HepG2 (cell line): Measurements from ENCODE around the gene CMTM1. TPM values are rescaled to one million over a fixed set of nuclear protein-coding genes. Genes with fewer than 3 reads are reported as not detected.

ENCODE experiments used
- ATAC-seq: fragments of 200-7000 bp; cut with Tn5 transposase; 3 replicates; pipeline ENCODE4 v1.9.1; 2020; ENCODE audit warnings: mild to moderate bottlenecking, moderate library complexity
- BruUV-seq: library from RNA; stranded (reverse); fragments of 400-500 nt; replicated peaks from 2 replicates; lab custom pipeline; 2021; lab: Mats Ljungman, UMichigan
- CTCF ChIA-PET: fragments of 300-600 bp; formaldehyde crosslinking; extraction: SDS; loops from one replicate; lab custom pipeline; 2021; ENCODE audit warnings: low total read pairs, inconsistent platforms, low intra/inter-chr PET ratio; lab: Yijun Ruan, JAX
- POLR2A ChIA-PET: fragments of 350-600 bp; sonication (Branson Sonifier 250); formaldehyde crosslinking; loops from one replicate; lab custom pipeline; 2020; ENCODE audit warnings: antibody characterized with exemption, inconsistent platforms; lab: Yijun Ruan, JAX
- DNase-seq: peaks from one replicate; pipeline ENCODE4 v3.0.0-alpha.2; 2015; ENCODE audit warnings: low spot score
- FAIRE-seq: peaks from 3 replicates; lab custom pipeline; 2011; peaks lifted over from hg19 to GRCh38; lab: Jason Lieb, UNC
- H2AFZ ChIP-seq: one replicate; pipeline ENCODE4 v1.6.1; 2011; ENCODE audit warnings: low read length, inconsistent platforms
- H3K27ac ChIP-seq: fragments of 300-600 bp; 3 replicates; pipeline ENCODE4 v1.8.0; 2011; ENCODE audit warnings: mixed run types, mild to moderate bottlenecking, mixed read lengths, low read length, inconsistent platforms; ENCODE audit not compliant: insufficient read depth; ENCODE audit errors: extremely low read length
- H3K27me3 ChIP-seq, 2 experiments: fragments of 200-600 bp in 1 of 2; 2 replicates in 1 of 2; 3 replicates in 1 of 2; pipeline versions ENCODE4 v1.6.0 to v1.8.0; 2011; ENCODE audit warnings: low read length in 2 of 2, mild to moderate bottlenecking in 2 of 2, moderate library complexity in 2 of 2, inconsistent platforms in 1 of 2; ENCODE audit not compliant: insufficient read depth in 2 of 2, control insufficient read depth in 1 of 2
- H3K36me3 ChIP-seq, 2 experiments: fragments of 200-600 bp in 1 of 2; replicated peaks in 1 of 2; 2 replicates in 1 of 2; 3 replicates in 1 of 2; pipeline versions ENCODE4 v1.5.1 to v1.8.0; 2011; ENCODE audit warnings: low read length in 2 of 2, inconsistent platforms in 1 of 2; ENCODE audit not compliant: insufficient read depth in 2 of 2, control insufficient read depth in 1 of 2
- H3K4me1 ChIP-seq: 2 replicates; pipeline ENCODE4 v1.5.1; 2012; ENCODE audit warnings: low read length, inconsistent platforms; ENCODE audit not compliant: insufficient read depth
- H3K4me2 ChIP-seq: 2 replicates; pipeline ENCODE4 v1.6.0; 2011; ENCODE audit warnings: low read depth, low read length, inconsistent platforms
- H3K4me3 ChIP-seq, 3 experiments: fragments of 200-600 bp in 1 of 3; sonication (generic), shearing (Covaris generic) in 1 of 3; replicated peaks in 1 of 3; 2 replicates each; pipeline ENCODE4 v1.5.1; 2011 to 2016; ENCODE audit warnings: low read length in 3 of 3, inconsistent platforms in 2 of 3, low read depth in 2 of 3, mild to moderate bottlenecking in 2 of 3, control low read depth in 1 of 3, mixed read lengths in 1 of 3; ENCODE audit not compliant: insufficient read depth in 1 of 3
- H3K79me2 ChIP-seq: one replicate; pipeline ENCODE4 v1.6.1; 2011; ENCODE audit warnings: low read length, inconsistent platforms; ENCODE audit not compliant: insufficient read depth
- H3K9ac ChIP-seq: 2 replicates; pipeline ENCODE4 v1.6.0; 2011; ENCODE audit warnings: mild to moderate bottlenecking, low read depth, low read length, inconsistent platforms; ENCODE audit not compliant: insufficient read depth
- H3K9me3 ChIP-seq: 2 replicates; pipeline ENCODE4 v1.5.1; 2012; ENCODE audit warnings: mild to moderate bottlenecking, low read length
- H4K20me1 ChIP-seq: 2 replicates; pipeline ENCODE4 v1.6.0; 2011; ENCODE audit warnings: inconsistent platforms, mild to moderate bottlenecking, low read length, moderate library complexity; ENCODE audit not compliant: insufficient read depth
- ARID5B ChIP-seq: IDR thresholded peaks from 2 replicates; pipeline ENCODE4 v1.4.0; 2020; ENCODE audit warnings: mild to moderate bottlenecking, missing genetic modification reagents
- BRCA1 ChIP-seq: sonication (generic); formaldehyde crosslinking; IDR thresholded peaks from 2 replicates; pipeline ENCODE4 v1.4.0; 2020; ENCODE audit warnings: missing genetic modification reagents
- HNRNPUL1 ChIP-seq: fragments of 200-400 bp; formaldehyde crosslinking; IDR thresholded peaks from 2 replicates; pipeline ENCODE4 v1.6.1; 2017; ENCODE audit warnings: low read depth, mild to moderate bottlenecking, low read length, moderate library complexity
- MBD4 ChIP-seq: IDR thresholded peaks from 2 replicates; pipeline ENCODE4 v1.6.1; 2012; ENCODE audit warnings: low read length, inconsistent platforms, borderline replicate concordance
- MLXIP ChIP-seq: sonication (generic); formaldehyde crosslinking; IDR thresholded peaks from 2 replicates; pipeline ENCODE4 v1.9.0; 2021; ENCODE audit warnings: missing genetic modification reagents, borderline replicate concordance
- NRL ChIP-seq: sonication (generic); formaldehyde crosslinking; IDR thresholded peaks from 2 replicates; pipeline ENCODE4 v1.5.0; 2020; ENCODE audit warnings: missing genetic modification reagents, mild to moderate bottlenecking, moderate library complexity, borderline replicate concordance
- PREB ChIP-seq: sonication (generic); formaldehyde crosslinking; IDR thresholded peaks from 2 replicates; pipeline ENCODE4 v1.4.0; 2020; ENCODE audit warnings: missing genetic modification reagents
- SKIL ChIP-seq: sonication (generic); formaldehyde crosslinking; IDR thresholded peaks from 2 replicates; pipeline ENCODE4 v1.8.0; 2022; ENCODE audit warnings: missing genetic modification reagents, mild to moderate bottlenecking, moderate library complexity, borderline replicate concordance
- ZNF224 ChIP-seq: sonication (generic); formaldehyde crosslinking; IDR thresholded peaks from 2 replicates; pipeline ENCODE4 v1.5.0; 2020; ENCODE audit warnings: mild to moderate bottlenecking, missing genetic modification reagents
- ZNF451 ChIP-seq: sonication (generic); formaldehyde crosslinking; IDR thresholded peaks from 2 replicates; pipeline ENCODE4 v1.5.0; 2020; ENCODE audit warnings: mild to moderate bottlenecking, missing genetic modification reagents
- WGBS: methylation state at CpG from one replicate; pipeline ENCODE4 v1.1.6; 2017; ENCODE audit warnings: low lambda C conversion rate; 5-methylcytosine and 5-hydroxymethylcytosine counted together
- in situ Hi-C: cut with HindIII; loops from 2 replicates; pipeline ENCODE4 v1.10.0; 2017; ENCODE audit warnings: low pct_unique_long_range_greater_than_20kb; ENCODE audit not compliant: extremely low pct_ligation_motif_present
- intact Hi-C: fragments of 100-400 bp; cut with micrococcal nuclease; formaldehyde crosslinking; loops from one replicate; pipeline ENCODE4 v1.10.0; 2022; ENCODE audit not compliant: unreplicated experiment
- polyA plus RNA-seq, 8 experiments: library from polyadenylated mRNA; depleted of rRNA in 3 of 8; stranded (reverse) in 7 of 8; unstranded in 1 of 8; fragments of >200 nt; fragmentation: Illumina TruSeq in 4 of 8; extraction: Trizol in 4 of 8; gene quantifications; 2 replicates each; pipeline versions ENCODE4 v1.2.1 to v1.2.3, GENCODE V29; 2011 to 2016; ENCODE audit warnings: low read depth in 4 of 8, missing spikeins in 1 of 8, mixed read lengths in 1 of 8; ENCODE audit not compliant: insufficient read depth in 1 of 8
- total RNA-seq, 5 experiments: library from RNA; depleted of rRNA; stranded (reverse); fragments of >200 nt; fragmentation: Illumina TruSeq; extraction: Trizol; gene quantifications; 2 replicates each; pipeline ENCODE4 v1.2.3, GENCODE V29; 2016; ENCODE audit warnings: low read depth in 1 of 5

CMTM1 gene
- total and polyA plus RNA-seq, 2 of the 13 experiments (the other 11 are each of a cell fraction or from before 2014, with no cell fraction given) = 1.7 to 2.9 TPM

- no TSS peak for BruUV-seq
- H3K4me2 ChIP-seq = no peak overlapping the region
- no peak overlapping the region for H3K9ac ChIP-seq
- H3K36me3 ChIP-seq = peaks cover 3 to 30% of the 10 kb centered on the region in 2 experiments
- 76% methylated on average over 7 of the region's 7 CpGs for WGBS
- H3K4me1 ChIP-seq = peaks cover 36% of the 10 kb centered on the region
- no peak overlapping the region for H3K4me3 ChIP-seq
- no peaks in the 10 kb centered on the region for H3K79me2 ChIP-seq
- intact Hi-C loops = no loop called here
- CTCF ChIA-PET = no interaction called here
- no peak overlapping the region for H2AFZ ChIP-seq
- H3K9me3 ChIP-seq = no peaks in the 10 kb centered on the region
- FAIRE-seq (no peak), DNase-seq (no peak), ATAC-seq (peak; percentile 39)
- H4K20me1 ChIP-seq = no peaks in the 10 kb centered on the region
- H3K27me3 ChIP-seq = no peaks in the 10 kb centered on the region
- POLR2A ChIA-PET = interaction anchor here (1.7 kb wide), 1 partner anchor 9 kb away, joined by 4 read pairs; no protein-coding TSS in a partner anchor
- in situ Hi-C loops = no loop called here
- H3K27ac ChIP-seq = peak overlapping the region; percentile 39
- TF ChIP-seq BRCA1 = no peak
- TF ChIP-seq PREB (CRISPR knock-in tag) = no peak
- TF ChIP-seq MLXIP = no peak
- no peak for TF ChIP-seq HNRNPUL1
- no peak for TF ChIP-seq ARID5B (CRISPR knock-in tag)
- no peak for TF ChIP-seq ZNF451 (CRISPR knock-in tag)
- TF ChIP-seq ZNF224 (CRISPR knock-in tag) = no peak
- no peak for TF ChIP-seq MBD4
- 0 out of 2 replicates have a peak, but pooled peaks have one; percentile 35 for TF ChIP-seq NRL (CRISPR knock-in tag)
- no peak for TF ChIP-seq SKIL (CRISPR knock-in tag)
These were observed 51.5 kb downstream of the CMTM1 start for GRCh38 chr16:66617728-66618127.
